NCI-H2196 (cell line): ENCODE measurements around the gene EPS15.
A peak's percentile ranks its signal among the peaks of the same experiment; 100 is the strongest.
"Not testable (repeated sequence)": the region's sequence is repeated elsewhere in the genome, so short reads cannot be mapped to it uniquely, and the experiment has no call there.

Source experiments
- DNase-seq: peaks from one replicate; lab custom pipeline; 2025; ENCODE audit not compliant: unreplicated experiment; lab: John Stamatoyannopoulos, UW

Gene EPS15

DNA sequence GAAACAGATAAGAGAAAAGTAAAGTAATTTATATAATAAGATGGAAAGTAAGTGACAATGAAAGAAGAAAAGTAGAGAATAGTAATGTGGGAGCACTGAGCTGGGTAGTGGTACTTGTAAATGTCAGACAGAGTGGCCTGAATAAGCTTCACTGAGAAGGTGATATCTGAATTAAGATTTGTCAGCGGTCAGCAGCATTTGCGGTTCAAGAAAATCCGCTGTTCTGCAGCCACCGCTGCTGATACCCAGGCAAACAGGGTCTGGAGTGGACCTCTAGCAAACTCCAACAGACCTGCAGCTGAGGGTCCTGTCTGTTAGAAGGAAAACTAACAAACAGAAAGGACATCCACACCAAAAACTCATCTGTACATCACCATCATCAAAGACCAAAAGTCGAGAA, 132.8 kb downstream of the EPS15 start:
- DNase-seq, result not testable (repeated sequence)

DNA sequence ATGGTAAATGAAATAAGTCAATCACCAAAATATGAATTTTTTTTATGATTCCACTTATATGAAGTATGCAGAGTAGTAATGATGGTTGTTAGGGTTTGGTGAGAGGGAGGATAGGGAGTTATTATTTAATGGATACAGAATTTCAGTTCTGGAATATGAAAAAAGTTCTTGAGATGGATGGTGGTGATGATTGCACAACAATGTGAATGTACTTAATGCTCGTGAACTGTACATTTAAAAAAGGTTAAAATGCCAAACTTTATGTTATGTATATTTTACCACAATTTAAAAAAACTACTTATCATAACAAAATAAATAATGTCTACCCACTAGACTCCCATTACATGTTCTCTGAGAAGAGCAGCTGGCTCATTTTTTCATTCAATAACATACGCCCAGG, 133.3 kb downstream of the EPS15 start:
- DNase-seq, result no peak

DNA sequence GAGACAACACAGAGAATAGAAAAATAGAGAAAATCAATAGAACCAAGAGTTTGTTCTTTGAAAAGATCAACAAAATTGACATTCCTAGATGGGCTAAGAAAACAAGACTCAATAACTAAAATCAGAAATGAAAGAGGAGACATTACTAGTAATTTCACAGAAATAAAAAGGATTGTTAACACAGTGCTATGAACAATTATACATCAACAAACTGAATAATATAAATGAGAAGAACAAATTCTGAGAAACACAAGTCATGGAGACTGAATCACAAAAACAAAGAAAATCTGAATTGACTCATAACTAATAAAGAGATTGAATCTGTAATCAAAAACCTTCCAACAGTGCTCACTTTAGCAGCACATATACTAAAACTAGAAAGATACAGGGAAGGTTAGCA, 137.1 kb downstream of the EPS15 start:
- no peak for DNase-seq

DNA sequence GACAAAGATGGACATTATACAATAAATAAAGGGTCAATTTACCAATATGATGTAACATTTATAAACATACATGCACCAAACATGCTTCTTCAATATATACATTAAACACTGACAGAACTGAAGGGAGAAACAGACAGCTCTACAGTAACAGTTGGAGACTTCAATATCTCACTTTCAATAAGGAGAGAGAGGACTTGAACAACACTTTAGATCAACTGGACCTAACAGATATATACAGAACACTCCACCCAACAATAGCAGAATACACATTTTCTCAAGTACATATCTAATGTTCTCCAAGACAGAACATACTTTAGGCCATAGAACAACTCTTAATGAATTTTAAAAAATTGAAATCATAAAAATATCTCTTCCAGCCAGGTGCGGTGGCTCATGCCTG, 138.1 kb downstream of the EPS15 start:
- no peak for DNase-seq

DNA sequence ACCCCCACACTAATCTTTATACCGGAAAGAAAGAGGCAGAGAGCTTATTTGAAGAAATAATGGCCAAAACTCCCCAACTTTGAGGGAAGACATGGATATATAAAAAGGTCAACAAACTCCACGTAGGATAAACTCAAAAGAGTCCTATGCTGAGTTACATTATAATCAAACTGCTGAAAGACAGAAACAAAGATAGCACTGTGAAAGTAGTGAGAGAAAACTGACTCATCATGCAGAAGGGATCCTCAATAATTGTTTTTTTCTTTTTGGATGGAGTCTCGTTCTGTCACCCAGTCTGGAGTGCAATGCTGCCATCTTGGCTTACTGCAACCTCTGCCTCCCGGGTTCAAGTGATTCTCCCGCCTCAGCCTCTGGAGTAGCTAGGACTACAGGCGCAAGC, 140.2 kb downstream of the EPS15 start:
- DNase-seq, result no peak

DNA sequence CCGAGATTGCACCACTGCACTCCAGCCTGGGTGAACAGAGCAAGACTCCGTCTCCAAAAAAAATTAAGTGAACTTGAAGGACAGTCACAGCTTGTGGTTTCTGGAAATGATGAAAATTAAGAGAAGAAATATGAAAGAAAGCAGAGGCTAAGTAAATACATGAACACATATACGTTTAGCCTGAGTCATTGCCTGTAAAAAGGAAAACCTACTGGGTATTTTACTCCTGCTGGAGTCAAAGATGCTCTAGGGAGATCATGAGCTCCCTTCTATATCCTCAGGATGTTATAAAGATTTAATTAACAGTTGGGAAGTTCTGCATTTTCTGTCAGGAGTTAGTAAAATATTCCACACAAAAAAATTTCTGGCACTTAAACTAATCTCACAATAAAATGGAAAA, 145.2 kb downstream of the EPS15 start:
- no peak for DNase-seq

DNA sequence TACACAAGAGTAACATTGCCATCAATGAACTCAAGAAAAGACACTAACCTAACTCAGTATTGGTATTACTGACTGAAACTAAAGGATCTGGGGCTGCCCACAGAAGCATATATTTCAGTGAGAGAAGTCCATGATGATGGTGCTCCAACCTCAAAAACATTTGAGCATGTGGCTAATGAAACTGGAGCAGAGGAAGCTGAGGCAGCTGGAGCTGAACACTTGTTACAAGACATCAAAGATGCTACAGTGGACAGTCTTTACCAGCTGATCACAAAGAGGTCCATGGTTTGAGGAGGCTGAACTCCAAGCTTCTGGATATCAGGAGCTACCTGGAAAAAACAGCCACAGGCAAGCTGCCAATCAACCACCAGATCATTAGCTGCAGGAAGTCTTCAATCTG, 146.5 kb downstream of the EPS15 start:
- DNase-seq, result no peak

DNA sequence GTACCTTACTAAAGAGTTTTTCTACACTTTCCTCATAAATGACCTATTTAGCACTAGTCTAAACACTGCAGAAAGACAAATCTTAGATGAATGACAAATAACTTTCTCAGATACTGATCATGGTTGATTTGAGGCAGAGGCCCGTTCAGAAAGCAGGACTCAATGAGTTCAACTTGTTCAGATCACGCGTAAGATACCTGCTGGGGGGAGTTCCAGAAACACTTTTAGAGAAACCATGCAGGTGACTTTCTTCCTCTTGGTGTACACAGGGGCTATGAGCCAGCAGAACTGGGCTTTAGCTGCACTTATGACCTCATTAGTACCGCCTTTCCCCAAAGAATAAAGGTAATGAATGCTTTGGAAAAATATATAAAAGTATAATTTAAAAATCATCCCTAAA, 149.9 kb downstream of the EPS15 start:
- DNase-seq, result no peak

DNA sequence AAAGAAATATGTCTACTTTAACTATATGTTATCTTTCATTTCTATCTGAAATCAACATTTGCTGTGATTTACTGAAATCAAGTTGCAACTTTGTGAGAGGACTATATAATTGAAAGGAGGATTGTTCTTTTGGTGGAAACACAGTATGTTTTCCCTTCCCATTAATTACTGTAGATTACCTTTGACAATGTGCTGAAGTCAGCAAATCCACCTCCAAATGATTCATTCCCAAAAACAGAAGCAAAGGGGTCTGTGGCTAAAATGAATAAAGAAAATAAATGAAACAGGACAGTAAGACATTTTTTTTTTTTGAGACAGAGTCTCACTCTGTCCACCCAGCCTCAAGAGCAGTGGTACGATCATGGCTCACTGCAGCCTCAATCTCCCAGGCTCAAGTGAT, 153.3 kb downstream of the EPS15 start:
- DNase-seq, result no peak

DNA sequence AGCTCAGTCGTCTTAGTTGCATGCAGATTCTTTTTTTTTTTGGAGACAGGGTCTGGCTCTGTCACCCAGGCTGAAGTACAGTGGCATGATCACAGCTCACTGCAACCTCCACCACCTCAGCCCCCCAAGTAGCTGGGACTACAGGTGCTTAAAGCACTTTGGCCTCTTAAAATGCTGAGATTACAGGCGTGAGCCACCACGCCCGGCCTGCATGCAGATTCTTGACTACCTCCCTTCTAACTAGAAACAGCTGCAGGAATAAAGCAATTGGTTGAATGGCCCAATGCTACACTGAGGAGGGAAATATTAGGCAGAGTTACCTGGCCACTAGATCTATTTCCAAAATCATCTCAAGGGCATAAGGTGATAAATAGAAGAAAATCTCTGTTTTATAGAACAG, 159.2 kb downstream of the EPS15 start:
- no peak for DNase-seq

DNA sequence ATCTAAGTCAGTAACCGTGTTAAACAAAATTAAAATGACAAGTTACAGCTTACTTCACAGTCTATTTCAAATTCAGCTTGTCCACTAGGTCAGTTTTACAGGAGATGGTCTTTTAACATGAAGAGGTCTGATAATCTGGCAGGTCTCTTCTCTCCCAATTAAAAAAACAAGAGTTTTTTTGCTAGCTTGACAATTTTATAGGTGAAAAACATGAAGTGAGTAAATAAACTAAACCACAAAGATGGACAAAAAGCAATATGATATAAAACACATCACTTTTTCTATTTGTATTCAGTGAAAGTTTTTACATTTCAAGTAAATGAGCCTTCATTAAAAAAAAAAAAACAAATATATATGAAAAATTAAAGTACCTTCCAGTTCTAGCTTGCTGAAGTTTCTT, 163.7 kb downstream of the EPS15 start:
- DNase-seq, result no peak

DNA sequence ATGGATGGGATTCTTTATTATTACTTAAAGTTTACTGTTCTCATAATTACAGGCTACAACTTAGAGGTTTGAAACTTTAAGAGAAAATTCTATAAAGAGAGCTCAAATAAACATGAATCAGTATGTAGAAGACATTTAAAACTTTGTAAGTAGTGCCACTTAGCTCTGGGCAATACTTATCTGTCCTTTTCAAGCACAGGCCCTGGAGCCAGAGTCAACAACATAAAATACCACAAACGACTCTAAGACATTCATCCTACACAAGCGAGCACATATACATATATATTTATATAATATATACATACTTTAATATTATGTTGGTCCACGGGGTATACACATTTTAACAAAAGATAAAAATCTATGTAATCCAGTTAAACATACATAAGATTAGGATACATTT, 164.7 kb downstream of the EPS15 start:
- DNase-seq, result no peak

DNA sequence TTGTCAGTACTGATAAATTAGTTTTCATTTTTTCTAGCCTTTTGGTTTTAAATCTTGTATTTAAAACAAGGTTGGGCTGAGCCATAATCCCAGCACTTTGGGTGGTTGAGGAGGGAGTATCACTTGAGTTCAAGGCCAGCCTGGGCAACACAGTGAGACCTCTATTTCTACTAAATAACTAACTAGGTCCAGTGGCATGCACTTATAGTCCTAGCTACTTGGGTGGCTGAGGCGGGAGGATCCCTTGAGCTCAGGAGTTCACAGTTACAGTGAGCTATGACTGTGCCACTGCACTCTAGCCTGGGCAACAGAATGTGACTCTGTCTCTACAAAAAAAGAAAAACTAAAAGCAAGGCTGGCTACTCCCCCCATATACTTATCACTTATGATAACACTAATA, 167.2 kb downstream of the EPS15 start:
- no peak for DNase-seq

DNA sequence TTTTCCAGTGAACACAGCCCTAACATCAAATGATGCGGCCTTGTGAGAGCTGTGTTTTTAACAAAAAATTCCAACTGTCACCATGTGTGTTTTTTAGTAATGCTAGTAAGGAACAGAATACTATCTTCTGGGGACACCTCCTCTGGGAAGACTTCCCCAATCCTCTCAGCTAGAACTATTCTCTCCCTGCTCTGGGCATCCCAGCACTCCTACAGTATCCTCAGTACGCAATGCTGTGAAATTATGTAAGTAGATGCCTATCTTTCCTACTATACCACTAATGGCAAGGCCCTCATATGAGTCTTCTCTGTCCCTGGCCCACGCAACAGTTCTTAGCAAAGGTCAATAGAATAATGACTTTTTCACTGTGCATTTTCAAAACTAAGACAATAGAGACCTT, 169.2 kb downstream of the EPS15 start:
- no peak for DNase-seq

DNA sequence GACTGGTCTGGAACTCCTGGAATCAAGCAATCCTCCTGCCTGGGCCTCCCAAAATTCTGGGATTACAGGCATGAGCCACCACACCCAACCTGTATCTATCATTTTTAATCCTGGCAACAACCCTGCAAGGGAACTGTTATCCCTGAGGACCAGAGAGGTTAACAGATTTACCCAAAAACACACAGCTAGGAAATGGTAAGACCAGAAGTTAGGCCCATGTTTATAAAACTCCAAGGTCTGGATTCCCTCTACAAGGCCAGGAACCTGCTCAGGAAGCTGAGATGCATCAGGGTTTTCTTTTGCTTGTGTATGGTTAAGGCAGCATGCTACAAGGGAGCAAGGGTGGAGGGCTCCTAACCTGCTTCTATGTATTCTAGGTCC, 170.9 kb downstream of the EPS15 start:
- DNase-seq, result no peak

DNA sequence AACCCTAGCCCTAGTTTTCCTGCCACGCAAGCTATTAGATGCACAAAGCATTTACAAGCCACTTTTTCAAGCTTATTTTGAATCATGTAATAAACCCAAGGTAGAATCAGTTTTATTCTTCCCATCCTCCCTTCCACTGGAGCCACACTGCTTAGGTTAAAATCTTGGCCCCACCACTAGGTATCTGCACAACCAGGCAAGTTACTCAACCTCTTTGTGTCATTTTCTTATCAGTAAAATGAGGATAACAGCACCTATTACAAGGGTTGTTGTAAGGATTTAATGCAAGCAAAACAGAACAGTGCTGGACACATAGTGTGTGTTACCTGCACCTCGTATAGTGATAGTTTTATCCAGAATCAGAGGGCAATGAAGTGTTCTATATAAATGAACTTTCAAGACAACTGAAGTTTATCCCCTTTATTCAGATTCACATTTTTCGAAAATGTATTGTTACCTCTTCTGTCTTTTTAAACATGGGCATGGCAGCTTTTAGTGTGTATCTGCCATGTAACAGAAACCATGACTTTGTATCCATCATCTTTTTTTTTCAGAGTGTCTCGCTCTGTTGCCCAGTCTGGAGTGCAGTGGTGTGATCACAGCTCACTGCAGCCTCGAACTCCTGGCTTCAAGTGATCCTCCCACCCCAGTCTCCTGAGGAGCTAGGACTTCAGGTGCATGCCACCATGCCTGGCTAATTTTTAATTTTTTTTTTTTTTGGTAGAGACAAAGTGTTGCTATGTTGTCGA, 171.5 kb downstream of the EPS15 start:
- DNase-seq, result no peak

DNA sequence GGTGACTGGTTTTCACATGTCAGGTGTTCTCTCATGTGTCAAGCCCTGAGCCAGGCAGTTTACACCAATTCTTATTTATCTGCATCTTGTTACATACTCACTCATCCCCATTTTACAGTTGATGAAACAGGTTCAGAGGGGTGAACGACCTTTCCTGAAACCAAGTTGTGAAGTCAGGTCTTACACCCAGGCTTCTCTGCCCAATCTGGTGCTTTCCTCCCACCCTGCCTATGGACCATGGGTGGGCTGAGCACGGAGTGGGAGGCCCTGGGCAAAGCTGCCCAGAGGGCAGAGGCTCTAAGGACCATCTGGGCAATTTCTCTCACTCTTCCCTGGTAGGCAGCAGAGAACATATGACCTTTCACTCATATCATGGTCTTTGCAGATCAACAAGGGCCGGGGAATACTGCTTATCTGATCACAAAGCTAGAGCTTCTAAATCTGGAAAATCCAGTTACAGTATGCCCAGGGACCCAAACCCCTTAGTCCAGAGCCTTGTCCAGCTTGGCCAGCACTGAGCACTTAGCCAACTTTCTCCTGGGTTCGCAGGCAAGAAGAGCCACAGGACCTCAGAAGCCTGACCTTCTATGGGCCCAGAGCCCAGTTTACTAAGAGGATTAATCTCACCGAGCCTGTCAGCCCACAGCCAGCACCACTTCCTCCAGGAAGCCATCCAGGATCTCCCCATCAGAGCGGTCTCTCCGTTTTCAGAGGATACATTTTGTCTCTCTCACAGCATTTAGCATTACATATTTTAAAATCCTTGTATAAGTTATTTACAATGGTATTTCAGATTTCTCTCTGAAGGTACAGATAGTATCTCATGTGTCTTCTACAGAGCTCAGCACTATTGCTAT, 172.8 kb downstream of the EPS15 start:
- DNase-seq, result no peak

DNA sequence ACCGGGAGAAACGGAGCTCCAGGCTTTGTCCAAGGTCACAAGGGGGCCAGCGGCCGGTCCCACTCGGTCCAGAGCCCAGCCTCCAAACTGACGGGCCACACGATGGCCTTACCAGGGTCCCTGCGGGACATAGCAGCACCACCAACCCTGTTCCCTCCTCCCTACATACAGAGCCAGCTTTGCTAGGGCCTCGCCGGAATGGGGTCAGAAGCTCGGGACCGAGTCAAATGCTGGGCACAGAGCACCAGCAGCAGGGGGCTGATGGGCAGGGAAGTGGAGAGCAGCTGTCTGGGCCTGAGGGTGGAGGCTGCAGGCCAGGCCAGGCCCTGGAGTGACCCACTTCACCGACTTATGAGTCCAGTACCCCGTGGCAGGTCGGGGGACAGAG, 173.8 kb downstream of the EPS15 start:
- DNase-seq, result no peak

DNA sequence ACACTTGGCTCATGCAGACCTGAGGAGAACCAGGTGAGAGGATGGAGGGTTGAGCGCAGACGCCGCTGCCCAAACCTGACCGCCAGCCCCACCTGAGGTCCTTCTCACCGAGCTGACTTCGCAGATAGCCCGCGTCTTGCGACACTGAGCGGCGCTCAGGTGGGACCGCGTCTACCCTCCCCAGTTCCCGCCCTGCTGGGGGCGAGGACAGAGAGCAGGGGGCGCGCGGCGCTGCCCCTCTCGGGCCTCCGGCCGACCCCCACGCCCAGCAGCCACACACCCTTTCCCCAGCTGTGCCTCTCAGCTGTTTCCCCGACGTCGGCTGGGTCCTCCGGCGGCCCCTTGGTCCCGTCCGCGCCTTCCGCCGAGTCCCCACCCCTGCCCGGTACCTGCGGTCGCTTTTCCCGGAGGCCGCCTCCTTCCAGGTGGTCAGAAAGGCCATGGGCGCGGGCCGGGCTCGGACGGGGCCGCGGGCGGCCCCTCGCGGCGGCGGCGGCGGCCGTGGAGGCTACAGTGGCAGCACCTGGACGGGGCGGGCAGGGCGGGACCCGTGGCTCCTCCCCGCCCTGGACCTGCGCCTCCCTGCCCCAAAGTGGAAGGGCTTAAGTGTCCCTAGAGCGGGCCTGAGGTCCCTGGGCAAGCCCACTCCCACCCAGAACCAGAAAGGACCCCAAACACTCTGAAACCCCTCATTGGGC, 174.3 kb downstream of the EPS15 start:
- peak; percentile 39 for DNase-seq

DNA sequence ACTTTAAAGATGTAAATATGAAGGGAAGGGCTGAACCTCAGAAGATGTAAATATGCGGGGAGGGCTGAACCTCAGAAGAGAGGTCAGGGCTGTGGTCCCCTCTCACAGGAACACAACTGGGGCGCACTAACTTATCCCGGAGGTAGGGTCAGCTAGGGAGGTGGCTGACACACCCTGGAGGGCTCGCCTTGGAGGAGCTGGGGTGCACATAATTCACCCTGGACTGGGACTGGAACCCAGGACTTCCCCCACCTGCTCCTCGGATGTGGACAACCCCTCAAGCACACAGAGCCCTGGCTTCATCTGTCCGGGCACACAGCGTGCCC, 174.8 kb downstream of the EPS15 start:
- DNase-seq, result no peak

DNA sequence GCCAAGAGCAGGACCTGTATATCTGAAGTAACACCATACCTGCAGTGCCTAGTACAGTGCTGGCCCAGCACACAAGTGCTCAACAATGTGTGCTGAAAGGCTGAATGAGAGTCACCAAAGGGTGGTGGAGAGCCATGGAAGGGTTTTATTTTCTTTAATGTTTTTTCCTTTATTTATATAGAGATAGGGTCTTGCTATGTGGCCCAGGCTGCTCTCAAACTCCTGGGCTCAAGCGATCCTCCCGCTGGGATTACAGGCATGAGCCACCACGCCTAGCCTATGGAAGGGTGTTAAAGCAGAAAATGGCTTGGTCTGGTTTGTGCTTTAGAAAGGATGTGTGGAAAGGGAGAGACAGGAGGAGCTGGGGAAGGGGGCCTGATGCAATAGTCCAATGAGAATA, 175.4 kb downstream of the EPS15 start:
- no peak for DNase-seq

DNA sequence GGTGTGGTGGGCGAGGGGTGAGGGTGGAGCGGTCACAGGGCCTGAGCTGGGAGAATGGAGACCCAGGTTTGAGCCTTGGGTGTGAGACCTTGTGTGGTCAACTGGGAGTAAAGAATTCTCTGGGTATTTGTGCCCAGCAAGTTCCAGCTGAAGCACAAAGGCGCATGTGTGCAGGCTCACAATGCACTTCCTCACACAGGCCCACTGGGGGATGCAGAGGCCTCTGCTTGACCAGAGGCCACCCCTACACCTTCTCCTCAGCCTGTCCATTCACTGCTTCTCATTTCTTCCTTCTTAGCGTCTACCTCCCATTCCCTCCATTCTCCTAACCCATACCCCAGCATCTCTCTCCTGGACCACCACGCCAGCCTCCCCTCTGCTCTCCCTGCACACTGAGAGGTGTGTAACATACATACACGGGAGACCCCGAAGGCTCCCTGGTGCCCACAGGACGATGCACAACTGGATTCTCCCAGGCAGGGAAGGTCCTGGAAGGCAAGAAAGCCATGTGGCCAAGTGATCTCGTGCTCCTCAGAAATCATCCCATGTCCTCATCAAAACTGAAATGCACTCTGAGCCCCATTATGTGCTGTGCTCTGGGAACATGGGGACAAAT, 176.4 kb downstream of the EPS15 start:
- no peak for DNase-seq
